DMS 273 treated with DMSO at 0.1 percent for 48 hours (cell line): ENCODE data around the gene CSMD2.
"Not testable (repeated sequence)": the region's sequence is repeated elsewhere in the genome, so short reads cannot be mapped to it uniquely, and the experiment has no call there.

Source experiments
- DNase-seq: peaks from one replicate; lab custom pipeline; 2025; lab: John Stamatoyannopoulos, UW

Gene CSMD2

DNA sequence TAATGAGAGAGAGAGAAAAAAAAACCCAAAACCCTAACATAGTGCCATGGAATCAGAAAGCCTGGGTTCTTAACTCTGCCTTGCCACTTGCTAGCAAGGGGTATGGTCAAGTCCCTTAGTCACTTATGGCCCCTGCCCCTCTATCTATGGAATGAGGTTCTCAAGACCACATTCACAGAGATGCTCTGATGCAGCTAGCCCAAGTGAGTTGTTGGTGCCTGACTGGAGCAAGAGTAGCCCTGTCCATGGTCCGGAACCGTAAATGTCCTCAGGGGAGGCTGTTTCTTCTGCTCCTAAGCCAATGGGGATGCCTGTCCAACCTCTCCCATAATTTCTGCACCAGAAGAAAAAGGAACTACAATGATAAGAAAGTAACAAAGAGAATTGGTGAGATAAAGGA, 56.8 kb downstream of the CSMD2 start:
- no peak for DNase-seq

DNA sequence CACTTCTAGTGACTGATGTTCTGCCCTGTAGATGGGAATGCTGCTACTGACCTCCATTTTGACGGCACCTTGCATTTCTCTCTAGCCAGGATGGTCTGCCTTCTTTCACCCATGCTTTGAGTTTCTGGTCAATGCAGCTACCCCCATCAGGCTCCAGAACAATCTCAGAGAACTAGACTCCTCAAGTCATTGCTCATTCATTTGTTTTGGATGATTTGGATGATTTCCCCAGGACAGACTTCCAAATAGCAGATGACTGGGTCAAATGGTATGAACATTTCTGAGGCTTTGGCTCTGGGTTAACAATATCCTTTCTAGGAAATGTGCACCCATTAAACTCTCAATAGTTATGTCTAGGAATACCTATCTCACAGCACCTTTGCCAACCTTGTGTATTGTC, 63.9 kb downstream of the CSMD2 start:
- DNase-seq: no peak

DNA sequence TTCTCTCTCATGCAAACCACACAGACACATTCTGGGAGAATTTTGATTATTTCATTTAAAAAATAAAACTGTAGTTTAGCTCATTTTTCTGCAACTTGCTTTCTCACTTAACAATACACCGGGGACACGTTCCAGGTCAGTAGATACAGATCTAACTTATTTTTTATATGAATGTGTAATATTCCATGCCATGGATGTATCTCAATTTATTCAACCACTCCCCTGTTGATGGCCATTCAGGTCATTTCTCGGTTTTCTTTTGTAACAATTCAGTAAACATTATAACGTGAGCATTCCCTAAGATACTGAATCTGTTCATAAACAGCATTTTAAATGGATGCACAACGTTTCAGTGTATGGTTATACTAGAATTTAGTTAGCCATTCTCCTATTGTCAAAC, 64.7 kb downstream of the CSMD2 start:
- DNase-seq: no peak

GRCh38 chr1:34092399-34092798, 72.6 kb downstream of the CSMD2 start:
- DNase-seq: not testable (repeated sequence)

DNA sequence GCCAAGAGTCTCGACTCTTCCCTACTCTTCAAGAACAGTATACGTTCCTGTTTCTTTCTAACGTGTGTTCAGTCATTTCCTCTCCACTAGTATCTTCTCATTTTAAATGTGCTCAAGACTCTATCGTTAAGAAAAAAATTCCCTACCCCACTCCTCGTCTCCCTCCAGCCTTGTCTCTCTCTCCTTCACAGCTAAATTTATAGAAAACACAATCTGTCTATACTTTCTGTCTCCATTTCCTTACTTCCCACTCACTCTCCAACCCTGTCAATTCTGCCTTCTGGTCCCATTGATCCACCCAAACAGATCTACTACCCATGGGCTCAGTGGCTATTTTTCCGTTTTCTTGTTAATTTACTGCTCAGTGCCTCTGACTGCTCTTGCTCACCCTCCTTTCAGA, 75.3 kb downstream of the CSMD2 start:
- DNase-seq: no peak

DNA sequence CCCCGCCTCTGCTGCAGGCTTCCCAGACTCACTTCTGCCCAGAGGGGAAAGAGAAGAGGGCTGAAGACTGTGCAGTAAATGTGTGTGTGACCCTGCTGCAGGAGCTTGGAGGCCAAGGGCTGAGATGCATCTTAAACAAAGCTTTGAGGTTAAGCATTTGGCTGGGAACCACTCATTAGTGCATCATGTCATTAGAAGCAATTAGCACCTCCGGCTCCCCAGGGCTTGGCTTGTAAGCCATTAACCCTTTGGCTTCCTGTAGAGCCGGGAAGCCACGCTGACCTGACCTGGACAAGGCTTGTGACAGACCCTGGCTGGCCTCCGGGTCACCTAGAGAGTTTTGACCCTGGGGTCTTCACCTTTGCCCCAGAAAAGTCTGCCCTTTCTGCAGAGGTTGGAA, 77.0 kb downstream of the CSMD2 start:
- no peak for DNase-seq

- DNase-seq: no peak
Measured at GRCh38 chr1:34086561-34086960, 78.5 kb downstream of the CSMD2 start.

- no peak for DNase-seq
Measured at GRCh38 chr1:34083974-34084373, 81.1 kb downstream of the CSMD2 start.

GRCh38 chr1:34082085-34082670, 82.9 kb downstream of the CSMD2 start:
- DNase-seq: not testable (repeated sequence)

DNA sequence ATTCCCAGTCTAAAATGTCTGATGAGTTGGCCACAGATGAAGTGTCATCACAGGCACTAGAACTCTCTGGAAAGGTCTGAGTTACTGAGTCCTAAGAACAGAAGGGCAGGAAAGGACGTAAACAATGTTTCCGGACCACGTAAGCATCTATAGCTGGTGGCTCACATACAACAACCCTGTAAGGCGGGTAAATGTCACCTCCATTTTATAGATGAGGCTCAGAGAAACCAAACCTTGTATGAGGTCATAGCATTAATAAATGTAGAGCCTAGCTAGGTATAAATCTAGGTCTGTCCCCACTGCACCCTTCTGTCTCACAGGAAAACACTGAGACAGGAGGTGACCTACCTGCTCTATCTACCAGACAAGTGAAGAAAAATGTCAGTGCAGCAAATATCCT, 86.6 kb downstream of the CSMD2 start:
- no peak for DNase-seq

DNA sequence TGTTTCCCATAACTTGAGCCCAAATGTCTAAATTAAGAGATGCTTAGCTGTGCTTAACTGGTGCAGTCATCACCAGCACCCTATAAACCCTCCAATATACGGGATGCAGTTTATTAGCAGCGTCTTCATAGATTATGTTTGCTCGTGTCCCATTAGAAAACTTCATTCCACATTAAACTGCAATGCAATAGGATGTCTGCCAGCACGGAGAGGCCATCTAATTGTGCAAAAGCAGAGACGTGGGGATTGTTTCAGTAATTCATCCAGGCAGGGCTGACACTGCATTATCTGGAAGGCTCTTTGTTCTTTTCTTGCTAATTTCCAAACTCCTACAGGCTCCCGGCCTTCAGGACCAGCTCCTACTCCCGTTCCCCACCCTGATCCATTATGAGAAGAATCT, 89.5 kb downstream of the CSMD2 start:
- DNase-seq: no peak

DNA sequence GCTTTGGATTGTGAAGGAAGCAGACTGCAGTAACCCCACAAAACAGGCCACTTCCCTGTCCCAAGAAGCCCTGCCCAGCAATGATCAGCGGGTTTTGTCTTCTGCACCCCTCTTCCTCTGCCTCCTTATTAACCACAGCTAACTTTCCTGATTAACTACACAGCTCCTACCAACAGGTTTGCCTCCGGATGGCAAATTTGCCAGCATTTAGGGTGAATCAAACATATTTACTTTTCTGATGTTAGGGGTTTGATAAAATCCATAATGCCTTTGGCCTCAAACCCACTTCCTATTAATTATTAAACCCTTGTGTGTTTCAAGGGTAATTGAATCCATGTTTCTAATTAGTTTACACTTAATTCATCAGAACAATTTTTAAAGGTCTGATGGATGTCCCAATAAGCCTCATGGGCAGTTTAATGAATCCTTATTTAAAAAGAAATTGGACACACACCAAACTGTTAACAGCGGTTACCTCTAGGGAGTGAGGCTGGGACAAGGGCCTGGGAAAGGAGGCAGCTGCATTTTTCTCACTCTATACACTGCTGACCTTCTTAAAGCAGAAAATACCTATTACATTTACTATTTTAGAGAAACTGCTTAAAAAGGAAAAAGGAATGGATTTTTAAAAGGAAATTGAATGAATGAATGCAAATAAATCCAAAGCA, 91.9 kb downstream of the CSMD2 start:
- DNase-seq: no peak

DNA sequence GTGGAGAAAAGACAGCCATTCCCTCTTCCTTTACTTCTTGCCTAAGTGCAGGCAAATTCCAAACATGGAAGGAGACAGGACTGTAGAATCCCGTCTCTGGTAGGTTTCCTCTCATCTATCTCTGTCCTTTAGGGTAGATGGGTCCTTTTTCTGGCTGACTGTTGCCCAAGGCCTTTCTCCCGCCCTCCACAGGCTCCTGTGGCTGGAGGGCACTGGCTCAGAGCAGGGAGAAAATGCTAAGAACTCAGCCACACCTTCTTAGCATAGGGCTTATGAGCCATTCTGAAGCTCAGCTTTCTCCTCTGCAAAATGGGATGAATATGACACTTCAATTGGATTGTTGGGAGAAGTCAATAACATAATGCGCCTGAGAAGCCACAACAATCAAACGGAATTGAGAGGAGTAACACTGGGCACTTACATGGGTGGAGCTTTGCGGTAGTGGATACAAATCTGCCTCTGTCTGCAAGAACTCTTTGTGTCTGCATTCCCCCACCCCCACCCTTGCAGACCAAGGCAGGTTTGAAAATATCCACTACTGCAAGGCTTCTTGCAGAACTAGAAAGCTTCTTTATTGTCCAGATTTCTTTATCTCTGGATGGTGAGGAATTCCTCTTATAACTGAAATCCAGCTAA, 94.7 kb downstream of the CSMD2 start:
- no peak for DNase-seq

- no peak for DNase-seq
Measured at GRCh38 chr1:34066981-34067603, 97.9 kb downstream of the CSMD2 start.

GRCh38 chr1:34066166-34066565, 98.9 kb downstream of the CSMD2 start:
- DNase-seq: no peak

DNA sequence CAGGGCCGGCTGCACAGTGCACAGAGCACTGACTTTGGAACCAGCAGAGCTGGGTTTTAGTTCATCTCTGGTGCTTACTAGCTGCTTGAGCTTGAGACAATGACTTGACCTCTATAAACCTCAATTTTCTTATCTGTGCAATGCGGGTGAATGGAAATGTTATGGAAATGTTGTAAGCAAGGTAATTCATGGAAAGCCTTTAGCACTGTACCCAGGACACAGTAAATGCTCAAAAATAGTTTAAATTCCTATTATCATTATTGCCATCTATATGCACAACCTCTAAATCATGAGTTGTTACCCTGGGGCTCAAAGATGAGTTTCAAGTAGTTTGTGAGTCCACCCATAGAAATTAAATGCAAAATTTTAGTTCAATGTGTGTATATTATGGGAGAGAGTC, 99.5 kb downstream of the CSMD2 start:
- no peak for DNase-seq

GRCh38 chr1:34060901-34061415, 104.1 kb downstream of the CSMD2 start:
- DNase-seq: no peak

GRCh38 chr1:34060187-34060730, 104.8 kb downstream of the CSMD2 start:
- DNase-seq: no peak

DNA sequence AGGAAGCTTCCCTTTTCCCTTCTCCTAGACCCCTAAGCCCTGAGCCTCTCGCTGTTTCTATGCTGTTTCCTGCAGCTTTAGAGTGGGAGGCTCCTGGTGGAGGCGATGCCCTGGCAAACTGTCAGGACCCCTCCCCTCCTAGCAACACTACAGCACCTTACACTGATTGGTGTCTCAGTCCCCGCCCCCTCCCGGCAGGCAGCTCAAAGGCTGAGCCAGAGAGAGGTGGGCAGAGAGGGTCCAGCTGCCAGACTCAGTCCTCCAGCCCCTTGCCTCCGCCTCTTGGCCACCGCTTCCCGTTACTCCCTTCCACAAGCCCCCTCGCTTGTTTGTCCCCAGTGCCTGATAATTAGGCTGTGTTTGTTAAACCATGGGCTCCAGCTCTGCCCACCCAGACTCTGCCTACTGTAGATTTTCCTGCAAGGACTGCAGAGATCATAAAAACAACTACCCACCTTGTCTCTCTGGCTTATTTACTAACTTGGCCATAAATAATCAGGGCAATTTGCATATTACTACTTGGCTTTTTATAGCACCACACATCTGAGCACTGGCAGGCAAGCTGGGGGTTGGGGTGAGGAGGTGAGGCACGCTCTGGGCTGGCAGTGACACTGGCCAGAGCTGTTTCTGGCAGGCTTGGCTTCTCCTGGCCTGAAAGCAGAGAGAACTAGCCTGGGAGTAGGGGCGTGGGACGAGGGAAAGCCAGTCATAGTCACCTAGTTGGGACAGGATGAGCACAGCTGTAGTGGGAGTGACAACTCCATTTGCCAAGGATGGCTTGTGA, 107.5 kb downstream of the CSMD2 start:
- no peak for DNase-seq

DNA sequence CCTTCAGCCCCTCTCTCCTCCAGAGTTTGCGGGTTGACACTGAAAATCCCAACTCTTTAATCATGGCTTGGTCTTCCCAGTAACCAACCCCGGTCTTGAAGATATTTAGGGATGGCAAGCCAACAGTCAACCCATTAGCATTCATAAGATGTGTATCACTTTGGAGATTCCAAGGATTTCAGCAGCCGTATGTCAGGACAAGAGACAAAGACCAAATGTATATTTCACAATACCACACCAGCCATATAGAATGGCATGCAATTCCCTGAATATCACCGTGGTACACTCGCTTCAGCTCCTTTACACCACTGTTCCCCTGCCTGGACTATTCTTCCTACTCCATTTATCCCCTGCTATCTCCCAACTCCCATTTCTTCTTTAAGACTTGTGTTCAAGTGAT, 109.2 kb downstream of the CSMD2 start:
- DNase-seq: no peak

- no peak for DNase-seq
Measured at GRCh38 chr1:34054920-34055319, 110.1 kb downstream of the CSMD2 start.

DNA sequence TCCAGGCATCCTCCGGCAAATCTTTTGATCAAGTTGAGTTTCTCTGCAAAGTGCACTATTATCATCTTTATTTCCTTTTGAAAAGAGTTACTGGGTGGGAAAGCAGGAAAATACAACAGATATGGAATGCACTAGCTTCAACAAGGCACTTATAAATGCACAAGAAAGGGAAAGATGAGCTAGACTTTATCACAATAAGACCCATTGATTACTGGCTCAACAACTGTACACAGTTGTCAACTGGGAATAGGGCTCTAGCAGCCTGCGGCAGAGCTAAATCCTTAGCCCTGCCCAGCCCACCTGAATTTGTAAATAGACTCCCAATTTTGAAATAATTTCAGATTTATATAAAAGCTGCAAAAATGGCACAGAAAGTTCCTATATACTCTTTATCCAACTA, 111.4 kb downstream of the CSMD2 start:
- no peak for DNase-seq
